Transverse colon (tissue), 4 donors: Measurements from ENCODE around the gene DNLZ.

Experiments
- CTCF ChIP-seq, 5 experiments: fragments of 200-600 bp in 3 of 5; fragments of 450-650 bp in 2 of 5; sonication (generic) in 3 of 5; IDR thresholded peaks; 1 replicate in 2 of 5; 2 replicates in 3 of 5; pipeline ENCODE4 v1.5.1; 2016 to 2017; ENCODE audit warnings: antibody characterized with exemption in 5 of 5, inconsistent platforms in 3 of 5, mild to moderate bottlenecking in 2 of 5, moderate library complexity in 1 of 5
- EP300 ChIP-seq: sonication (generic); formaldehyde crosslinking; IDR thresholded peaks from one replicate; pipeline ENCODE4 v1.6.1; 2017; ENCODE audit warnings: antibody characterized with exemption, low read depth
- POLR2A ChIP-seq: fragments of 450-650 bp; IDR thresholded peaks from one replicate; pipeline ENCODE4 v1.6.1; 2016; ENCODE audit warnings: antibody characterized with exemption, mild to moderate bottlenecking, moderate library complexity
- POLR2AphosphoS5 ChIP-seq, 3 donors: sonication (generic); formaldehyde crosslinking; IDR thresholded peaks; one replicate each; pipeline ENCODE4 v1.6.1; 2016; ENCODE audit warnings: antibody characterized with exemption in 3 of 3

DNA sequence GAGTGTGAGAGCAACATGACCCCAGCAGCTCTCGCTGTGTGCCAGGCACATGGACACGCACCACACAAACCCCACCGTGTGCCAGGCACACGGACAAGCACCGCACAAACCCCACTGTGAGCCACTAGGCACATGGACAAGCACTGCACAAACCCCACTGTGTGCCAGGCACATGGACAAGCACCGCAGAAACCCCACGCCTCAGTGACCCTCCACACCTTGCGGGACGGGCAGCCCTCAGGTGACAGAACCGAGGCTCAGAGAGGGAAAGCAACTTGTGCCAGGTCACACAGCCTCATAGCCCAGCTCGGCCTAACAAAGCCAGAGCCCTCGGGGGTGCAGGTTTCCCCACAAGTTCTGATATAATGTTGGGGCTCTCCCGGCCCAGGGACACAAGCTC is 38.2 kb downstream of the DNLZ start:
- TF ChIP-seq POLR2A (no peak), CTCF (IDR thresholded peaks at IDR 0.05) (no peak), EP300 (no peak), POLR2AphosphoS5 (IDR thresholded peaks at IDR 0.05) (no peak)
